Ishikawa (cell line): ENCODE data around the gene HNRNPC.

Experiments used
- CEBPB ChIP-seq: IDR thresholded peaks from 2 replicates; pipeline ENCODE4 v1.6.1; 2012
- CREB1 ChIP-seq: IDR thresholded peaks from 2 replicates; pipeline ENCODE4 v1.6.1; 2012; ENCODE audit warnings: low read depth
- EGR1 ChIP-seq: IDR thresholded peaks from 2 replicates; pipeline ENCODE4 v1.6.1; 2012
- EP300 ChIP-seq: IDR thresholded peaks from 2 replicates; pipeline ENCODE4 v1.6.1; 2012; ENCODE audit warnings: borderline replicate concordance
- FOXM1 ChIP-seq: IDR thresholded peaks from 2 replicates; pipeline ENCODE4 v1.6.1; 2012; ENCODE audit warnings: low read depth, borderline replicate concordance
- NFIC ChIP-seq: IDR thresholded peaks from 2 replicates; pipeline ENCODE4 v1.6.1; 2012
- RAD21 ChIP-seq: IDR thresholded peaks from 2 replicates; pipeline ENCODE4 v1.6.1; 2012; ENCODE audit warnings: low read depth
- TAF1 ChIP-seq: IDR thresholded peaks from 2 replicates; pipeline ENCODE4 v1.6.1; 2012; ENCODE audit warnings: low read depth, mild to moderate bottlenecking
- TCF12 ChIP-seq: IDR thresholded peaks from 2 replicates; pipeline ENCODE4 v1.6.1; 2012; ENCODE audit warnings: low read depth
- TEAD4 ChIP-seq: IDR thresholded peaks from 2 replicates; pipeline ENCODE4 v1.6.1; 2012
- YY1 ChIP-seq: IDR thresholded peaks from 2 replicates; pipeline ENCODE4 v1.6.1; 2012; ENCODE audit warnings: low read depth
- ZBTB7A ChIP-seq: IDR thresholded peaks from 2 replicates; pipeline ENCODE4 v1.6.1; 2012; ENCODE audit warnings: low read depth
- TF ChIP-seq, protein P1 (sequence below): IDR thresholded peaks from 2 replicates; pipeline ENCODE4 v1.6.1; 2012
- TF ChIP-seq, protein P2 (sequence below): IDR thresholded peaks from 2 replicates; pipeline ENCODE4 v1.6.1; 2012
- TF ChIP-seq, protein P3 (sequence below): IDR thresholded peaks from 2 replicates; pipeline ENCODE4 v1.6.1; 2012; ENCODE audit warnings: low read depth, mild to moderate bottlenecking

HNRNPC gene

DNA sequence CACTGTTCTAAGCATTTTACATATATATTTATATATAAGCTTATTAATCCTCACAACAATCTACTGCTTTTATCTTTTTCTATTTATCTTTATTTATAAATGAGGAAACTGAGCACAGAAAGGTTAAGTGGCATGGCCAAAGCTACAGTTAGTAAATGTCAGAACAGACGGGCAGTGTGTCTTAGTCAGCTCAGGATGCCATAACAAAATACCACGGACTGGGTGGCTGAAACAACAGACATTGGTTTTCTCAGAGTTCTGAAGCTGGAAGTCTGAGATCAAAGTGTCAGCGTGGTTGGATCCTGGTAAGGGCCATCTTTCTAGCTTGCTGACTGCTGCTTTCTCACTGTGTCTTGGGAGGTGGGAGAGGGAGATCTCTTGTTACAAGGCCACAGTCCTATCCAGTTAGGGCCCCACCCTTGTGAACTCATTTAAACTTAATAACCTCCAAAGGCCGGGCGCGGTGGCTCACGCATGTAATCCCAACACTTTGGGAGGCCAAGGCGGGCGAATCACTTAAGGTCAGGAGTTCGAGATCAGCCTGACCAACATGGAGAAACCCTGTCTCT lies 30.4 kb upstream of the HNRNPC start:
- TF ChIP-seq FOXM1, result no peak
- TF ChIP-seq, protein P1, sequence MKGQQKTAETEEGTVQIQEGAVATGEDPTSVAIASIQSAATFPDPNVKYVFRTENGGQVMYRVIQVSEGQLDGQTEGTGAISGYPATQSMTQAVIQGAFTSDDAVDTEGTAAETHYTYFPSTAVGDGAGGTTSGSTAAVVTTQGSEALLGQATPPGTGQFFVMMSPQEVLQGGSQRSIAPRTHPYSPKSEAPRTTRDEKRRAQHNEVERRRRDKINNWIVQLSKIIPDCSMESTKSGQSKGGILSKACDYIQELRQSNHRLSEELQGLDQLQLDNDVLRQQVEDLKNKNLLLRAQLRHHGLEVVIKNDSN, result no peak
- TF ChIP-seq TEAD4, result no peak
- no peak for TF ChIP-seq RAD21
- no peak for TF ChIP-seq CEBPB
- TF ChIP-seq YY1, result no peak
- TF ChIP-seq, protein P2, sequence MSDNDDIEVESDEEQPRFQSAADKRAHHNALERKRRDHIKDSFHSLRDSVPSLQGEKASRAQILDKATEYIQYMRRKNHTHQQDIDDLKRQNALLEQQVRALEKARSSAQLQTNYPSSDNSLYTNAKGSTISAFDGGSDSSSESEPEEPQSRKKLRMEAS, result no peak
- no peak for TF ChIP-seq EP300
- no peak for TF ChIP-seq TCF12
- TF ChIP-seq ZBTB7A, result no peak

DNA sequence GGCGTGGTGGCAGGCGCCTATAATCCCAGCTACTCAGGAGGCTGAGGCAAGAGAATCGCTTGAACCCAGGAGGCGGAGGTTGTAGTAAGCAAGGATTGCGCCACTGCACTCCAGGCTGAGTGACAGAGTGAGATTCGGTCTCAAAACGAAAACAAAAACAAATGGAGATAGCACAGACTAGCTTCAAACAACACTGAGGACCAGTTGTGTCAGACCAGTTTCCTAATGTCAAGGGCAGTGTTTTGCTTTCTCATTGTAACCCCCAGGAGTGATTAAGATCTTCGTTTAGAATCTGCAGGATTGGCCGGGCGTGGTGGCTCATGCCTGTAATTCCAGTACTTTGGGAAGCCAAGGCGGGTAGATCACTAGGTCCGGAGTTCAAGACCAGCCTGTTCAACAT lies 29.1 kb upstream of the HNRNPC start:
- TF ChIP-seq TEAD4 (no peak), ZBTB7A (no peak), CEBPB (no peak), TCF12 (no peak), EP300 (no peak), YY1 (no peak), EGR1 (no peak), TAF1 (no peak), NFIC (no peak), CREB1 (no peak), RAD21 (no peak)
- TF ChIP-seq, protein P1, result no peak

DNA sequence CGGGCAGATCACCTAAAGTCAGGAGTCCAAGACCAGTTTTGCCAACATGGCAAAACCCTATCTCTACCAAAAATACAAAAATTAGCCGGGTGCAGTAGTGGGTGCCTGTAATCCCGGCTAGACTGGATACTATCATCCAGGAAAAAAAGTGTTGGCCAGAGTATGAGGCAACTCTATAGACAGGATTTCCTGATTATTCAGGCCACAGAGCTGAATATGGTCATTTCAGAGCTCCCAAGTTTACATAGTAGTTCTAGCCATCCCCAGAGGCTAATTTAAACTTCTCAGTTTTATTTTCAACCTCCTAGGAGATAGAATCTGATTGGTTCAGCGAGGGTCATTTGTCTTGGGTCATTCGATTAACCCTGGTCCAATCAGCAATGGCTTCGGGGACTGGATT lies 17.9 kb upstream of the HNRNPC start:
- TF ChIP-seq CREB1 (no peak), NFIC (no peak), TAF1 (no peak), ZBTB7A (no peak), TCF12 (no peak), RAD21 (no peak)
- TF ChIP-seq, protein P2, result no peak
- TF ChIP-seq, protein P1, result no peak
- TF ChIP-seq, protein P3, sequence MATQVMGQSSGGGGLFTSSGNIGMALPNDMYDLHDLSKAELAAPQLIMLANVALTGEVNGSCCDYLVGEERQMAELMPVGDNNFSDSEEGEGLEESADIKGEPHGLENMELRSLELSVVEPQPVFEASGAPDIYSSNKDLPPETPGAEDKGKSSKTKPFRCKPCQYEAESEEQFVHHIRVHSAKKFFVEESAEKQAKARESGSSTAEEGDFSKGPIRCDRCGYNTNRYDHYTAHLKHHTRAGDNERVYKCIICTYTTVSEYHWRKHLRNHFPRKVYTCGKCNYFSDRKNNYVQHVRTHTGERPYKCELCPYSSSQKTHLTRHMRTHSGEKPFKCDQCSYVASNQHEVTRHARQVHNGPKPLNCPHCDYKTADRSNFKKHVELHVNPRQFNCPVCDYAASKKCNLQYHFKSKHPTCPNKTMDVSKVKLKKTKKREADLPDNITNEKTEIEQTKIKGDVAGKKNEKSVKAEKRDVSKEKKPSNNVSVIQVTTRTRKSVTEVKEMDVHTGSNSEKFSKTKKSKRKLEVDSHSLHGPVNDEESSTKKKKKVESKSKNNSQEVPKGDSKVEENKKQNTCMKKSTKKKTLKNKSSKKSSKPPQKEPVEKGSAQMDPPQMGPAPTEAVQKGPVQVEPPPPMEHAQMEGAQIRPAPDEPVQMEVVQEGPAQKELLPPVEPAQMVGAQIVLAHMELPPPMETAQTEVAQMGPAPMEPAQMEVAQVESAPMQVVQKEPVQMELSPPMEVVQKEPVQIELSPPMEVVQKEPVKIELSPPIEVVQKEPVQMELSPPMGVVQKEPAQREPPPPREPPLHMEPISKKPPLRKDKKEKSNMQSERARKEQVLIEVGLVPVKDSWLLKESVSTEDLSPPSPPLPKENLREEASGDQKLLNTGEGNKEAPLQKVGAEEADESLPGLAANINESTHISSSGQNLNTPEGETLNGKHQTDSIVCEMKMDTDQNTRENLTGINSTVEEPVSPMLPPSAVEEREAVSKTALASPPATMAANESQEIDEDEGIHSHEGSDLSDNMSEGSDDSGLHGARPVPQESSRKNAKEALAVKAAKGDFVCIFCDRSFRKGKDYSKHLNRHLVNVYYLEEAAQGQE, result no peak

DNA sequence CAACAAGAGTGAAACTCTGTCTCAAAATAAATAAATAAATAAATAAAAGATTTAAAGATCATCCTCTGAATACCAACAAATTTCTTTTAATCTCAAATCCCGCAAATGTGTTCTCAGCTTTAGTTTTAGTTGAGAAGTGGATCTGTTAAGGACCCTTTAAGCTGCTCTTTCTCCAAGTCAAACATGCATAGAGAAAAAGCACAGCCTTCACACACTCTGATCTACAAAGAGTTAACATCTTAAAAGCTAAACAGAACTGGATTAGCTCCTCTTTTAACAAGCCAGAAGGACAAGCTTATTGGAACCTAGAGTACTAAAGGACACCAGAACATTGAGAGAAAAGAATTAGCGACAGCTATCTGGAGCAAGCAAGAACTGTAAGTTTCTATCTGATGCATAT lies 10.5 kb upstream of the HNRNPC start, which contains the start of gene RPGRIP1:
RPGRIP1 (plus strand) TSS at position 301 of the 400 bp plus-strand sequence. CDS start 7,894 bp downstream, outside the sequence.
- TF ChIP-seq YY1, result no peak
- TF ChIP-seq EGR1, result no peak
- TF ChIP-seq TEAD4, result no peak
- no peak for TF ChIP-seq ZBTB7A
- TF ChIP-seq, protein P1, result no peak
- TF ChIP-seq RAD21, result no peak
- TF ChIP-seq, protein P3, result no peak
- TF ChIP-seq EP300, result no peak
- TF ChIP-seq FOXM1, result no peak
- TF ChIP-seq CEBPB, result no peak
- no peak for TF ChIP-seq CREB1
- TF ChIP-seq NFIC, result no peak
- no peak for TF ChIP-seq TAF1
- TF ChIP-seq, protein P2, result no peak
- TF ChIP-seq TCF12, result no peak

DNA sequence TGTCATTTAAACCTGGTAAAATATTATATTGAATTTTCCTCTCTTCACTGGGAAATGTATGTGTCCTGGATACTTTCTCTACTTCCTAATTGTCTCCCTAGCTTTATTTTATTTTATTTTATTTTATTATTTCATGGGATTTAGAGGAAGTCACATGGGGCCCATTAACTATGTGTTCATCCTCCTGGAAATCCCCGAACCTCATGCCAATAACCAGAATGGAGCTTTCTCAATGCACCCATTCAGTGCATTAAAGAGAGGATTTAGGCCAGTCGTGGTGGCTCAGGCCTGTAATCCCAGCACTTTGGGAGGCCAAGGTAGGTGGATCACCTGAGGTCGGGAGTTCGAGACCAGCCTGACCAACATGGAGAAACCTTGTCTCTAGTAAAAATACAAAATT lies 9.4 kb upstream of the HNRNPC start:
- TF ChIP-seq, protein P2, result no peak
